NT2/D1 (cell line): Measurements from ENCODE around the gene ACTR3.

ENCODE experiments used
- DNase-seq: peaks from one replicate; pipeline ENCODE4 v3.0.0-alpha.2; 2011; ENCODE audit warnings: low read depth, low spot score
- H3K27me3 ChIP-seq: 2 replicates; pipeline ENCODE4 v1.6.0; 2011; ENCODE audit warnings: mild to moderate bottlenecking; ENCODE audit not compliant: insufficient read length, insufficient read depth
- H3K36me3 ChIP-seq: 2 replicates; pipeline ENCODE4 v1.6.1; 2011; ENCODE audit warnings: mild to moderate bottlenecking, low read length, mixed read lengths; ENCODE audit not compliant: insufficient read depth, insufficient read length
- H3K4me1 ChIP-seq: 2 replicates; pipeline ENCODE4 v1.5.1; 2011; ENCODE audit not compliant: insufficient read depth, insufficient read length
- H3K4me3 ChIP-seq: 2 replicates; pipeline ENCODE4 v1.5.1; 2011; ENCODE audit warnings: low read depth; ENCODE audit not compliant: insufficient read length
- H3K9ac ChIP-seq: 2 replicates; pipeline ENCODE4 v1.6.0; 2011; ENCODE audit warnings: low read depth; ENCODE audit not compliant: insufficient read length
- H3K9me3 ChIP-seq: 2 replicates; pipeline ENCODE4 v1.5.1; 2011; ENCODE audit warnings: mild to moderate bottlenecking, low read length; ENCODE audit not compliant: insufficient read depth
- SUZ12 ChIP-seq: IDR thresholded peaks from 2 replicates; pipeline ENCODE4 v1.6.1; 2011; ENCODE audit not compliant: insufficient read length, insufficient read depth; ENCODE audit errors: extremely low read depth
- YY1 ChIP-seq: IDR thresholded peaks from 2 replicates; pipeline ENCODE4 v1.6.1; 2011; ENCODE audit not compliant: insufficient read length, insufficient read depth
- ZNF274 ChIP-seq: IDR thresholded peaks from 2 replicates; pipeline ENCODE4 v1.6.1; 2011; ENCODE audit warnings: mild to moderate bottlenecking, low read depth, low read length

ACTR3 gene

DNA sequence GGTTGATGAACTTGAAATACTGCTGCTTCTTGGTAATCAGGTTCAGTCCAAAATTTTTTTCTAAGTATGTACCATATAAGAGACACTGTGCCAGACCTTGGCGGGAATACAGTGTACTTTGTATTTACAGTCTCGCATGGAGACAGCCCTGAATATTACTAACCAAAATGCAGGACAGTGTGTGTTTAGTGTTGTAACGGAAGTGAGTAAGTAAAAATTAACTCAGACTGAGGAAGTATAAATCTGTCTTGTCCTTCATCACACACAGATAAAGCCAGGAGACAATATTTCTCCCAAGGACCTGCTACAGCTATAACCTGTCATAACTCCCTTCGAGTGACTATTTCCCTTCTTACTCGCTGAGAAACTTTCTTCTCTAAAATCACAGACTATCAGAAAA lies 76.9 kb downstream of the ACTR3 start:
- no peak for DNase-seq
- Histone ChIP-seq H3K9ac (no peak overlapping the region), H3K9me3 (no peaks in the 10 kb centered on the region), H3K27me3 (no peaks in the 10 kb centered on the region), H3K4me3 (no peak overlapping the region), H3K4me1 (no peaks in the 10 kb centered on the region), H3K36me3 (no peaks in the 10 kb centered on the region)
- TF ChIP-seq ZNF274 = no peak
- no peak for TF ChIP-seq YY1
- no peak for TF ChIP-seq SUZ12

DNA sequence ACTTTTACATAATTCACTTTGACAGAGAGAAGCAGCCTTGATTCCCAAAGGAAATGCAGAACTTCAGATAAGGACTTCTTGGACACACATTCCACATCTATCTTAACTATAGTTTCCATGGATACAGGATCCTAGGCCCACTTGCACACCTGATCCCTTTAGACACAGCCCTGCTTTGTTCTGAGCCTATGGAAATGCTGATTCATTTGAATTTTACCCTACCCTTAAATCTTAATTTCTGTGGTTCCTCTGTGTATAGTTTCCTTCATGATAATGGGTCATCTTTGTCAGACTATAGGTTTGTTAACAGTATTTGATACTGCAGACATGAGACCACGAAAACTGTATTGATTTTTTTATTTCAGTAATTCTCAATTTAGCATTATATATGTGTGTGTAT lies 77.4 kb downstream of the ACTR3 start:
- H3K9ac ChIP-seq = no peak overlapping the region
- H3K4me1 ChIP-seq = no peaks in the 10 kb centered on the region
- TF ChIP-seq YY1 (no peak), ZNF274 (no peak), SUZ12 (no peak)
- no peaks in the 10 kb centered on the region for H3K36me3 ChIP-seq
- no peak overlapping the region for H3K4me3 ChIP-seq
- H3K9me3 ChIP-seq = no peaks in the 10 kb centered on the region
- no peaks in the 10 kb centered on the region for H3K27me3 ChIP-seq
- no peak for DNase-seq

DNA sequence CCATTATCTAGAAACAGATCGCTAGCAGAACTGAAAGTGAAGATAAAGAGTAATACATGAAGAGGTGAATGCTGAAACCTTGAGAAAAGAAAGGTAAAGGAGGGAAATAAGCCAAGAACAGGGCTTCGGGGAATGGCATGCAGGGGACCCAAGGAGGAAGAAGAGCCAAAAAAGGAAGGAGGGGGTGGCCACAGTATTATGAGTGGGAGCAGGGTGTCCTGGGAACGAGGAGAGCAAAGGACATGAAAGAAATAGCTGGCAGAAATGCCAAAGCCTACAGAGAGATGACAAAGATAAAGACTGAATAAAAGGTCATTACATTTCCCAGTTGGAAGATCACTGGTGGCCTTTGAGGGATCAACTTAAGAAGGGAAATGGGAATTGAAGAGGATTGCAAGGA lies 82.9 kb downstream of the ACTR3 start:
- no peak for DNase-seq
- Histone ChIP-seq H3K9me3 (peaks cover 5% of the 10 kb centered on the region; the same call in 1 of the 2 replicates), H3K4me3 (no peak overlapping the region), H3K27me3 (no peaks in the 10 kb centered on the region), H3K36me3 (no peaks in the 10 kb centered on the region), H3K9ac (no peak overlapping the region), H3K4me1 (peaks cover 5% of the 10 kb centered on the region)
- TF ChIP-seq ZNF274 = no peak
- no peak for TF ChIP-seq YY1
- TF ChIP-seq SUZ12 = no peak

DNA sequence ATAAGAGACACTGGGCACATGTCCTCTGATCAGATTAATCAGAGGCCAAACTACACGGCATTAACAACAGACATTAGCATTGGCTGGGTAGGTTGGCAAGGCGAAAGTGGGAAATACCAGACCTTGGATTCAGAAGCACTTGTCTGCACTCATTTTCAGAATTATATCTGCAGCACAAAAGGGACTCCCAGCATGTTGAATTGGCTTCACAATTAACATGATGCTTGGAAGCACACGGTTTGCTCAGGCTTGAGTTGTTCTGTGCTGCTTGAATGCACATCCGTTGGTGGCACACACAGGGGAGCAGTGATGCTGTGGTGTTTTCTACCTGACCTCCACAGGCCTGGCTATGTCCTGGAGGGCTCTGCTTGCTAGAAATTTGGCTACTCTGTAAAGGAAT lies 83.9 kb downstream of the ACTR3 start:
- no peak overlapping the region for H3K9ac ChIP-seq
- H3K4me1 ChIP-seq = peaks cover 5% of the 10 kb centered on the region
- TF ChIP-seq YY1 = no peak
- TF ChIP-seq SUZ12 = no peak
- no peak for TF ChIP-seq ZNF274
- peaks cover 8% of the 10 kb centered on the region; the same call in 1 of the 2 replicates for H3K9me3 ChIP-seq
- H3K36me3 ChIP-seq = no peaks in the 10 kb centered on the region
- no peaks in the 10 kb centered on the region for H3K27me3 ChIP-seq
- no peak overlapping the region for H3K4me3 ChIP-seq
- no peak for DNase-seq

DNA sequence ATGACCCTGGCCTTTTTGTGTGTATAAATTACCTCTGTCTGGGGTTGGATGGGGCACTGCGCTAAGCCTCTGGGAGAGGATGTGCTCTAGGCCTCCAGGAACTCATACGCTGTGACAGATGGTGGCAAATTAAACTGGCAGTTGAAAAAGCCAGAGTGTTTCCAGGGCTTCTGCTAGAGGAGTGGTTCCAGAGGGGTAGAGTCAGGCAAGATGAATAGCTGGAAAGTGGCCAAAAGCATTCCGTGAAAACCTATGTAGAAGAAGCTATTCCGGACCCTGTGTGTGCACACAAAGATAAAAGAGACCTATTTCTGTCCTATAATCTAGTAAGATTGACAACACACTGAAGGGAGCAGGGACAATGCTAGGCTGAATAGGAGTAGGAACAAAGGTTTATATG lies 84.8 kb downstream of the ACTR3 start:
- H3K4me1 ChIP-seq = peaks cover 5% of the 10 kb centered on the region
- H3K27me3 ChIP-seq = no peaks in the 10 kb centered on the region
- no peak overlapping the region for H3K9ac ChIP-seq
- TF ChIP-seq YY1 (no peak), ZNF274 (no peak)
- no peak overlapping the region for H3K4me3 ChIP-seq
- H3K9me3 ChIP-seq = peaks cover 17% of the 10 kb centered on the region; the same call in 1 of the 2 replicates
- no peaks in the 10 kb centered on the region for H3K36me3 ChIP-seq
- no peak for DNase-seq

DNA sequence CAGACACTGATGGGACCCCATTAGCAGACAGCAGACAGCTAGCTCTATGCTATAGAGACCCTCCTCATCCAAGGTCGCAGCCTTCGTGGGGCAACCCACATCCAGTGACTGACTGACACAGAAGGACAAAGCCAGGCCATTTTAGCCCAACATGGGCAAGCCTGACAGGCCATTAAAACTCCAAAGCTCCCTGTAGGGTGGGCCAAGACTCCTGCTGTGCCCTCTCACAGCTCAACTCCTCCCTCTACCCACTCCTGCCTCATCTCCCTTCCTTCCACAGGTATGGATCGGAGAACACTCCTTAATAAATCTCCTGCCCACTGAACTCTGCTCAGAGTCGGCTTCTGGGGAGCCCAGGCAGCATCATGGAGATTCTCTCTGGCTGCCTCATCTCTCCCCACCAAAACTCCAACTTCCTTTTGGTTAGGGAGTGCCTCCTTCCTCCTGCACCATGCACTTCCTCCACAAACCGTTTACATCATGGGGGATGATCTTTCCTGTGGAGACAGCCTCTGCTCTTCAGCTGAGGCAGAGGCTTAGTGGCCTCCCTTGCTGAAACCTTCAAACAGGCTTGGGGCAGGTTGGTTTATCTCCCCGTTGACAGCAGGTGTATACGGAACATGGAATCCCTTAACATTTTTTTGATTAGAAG lies 86.5 kb downstream of the ACTR3 start:
- H3K4me3 ChIP-seq = no peak overlapping the region
- DNase-seq = no peak
- no peak overlapping the region for H3K9ac ChIP-seq
- no peaks in the 10 kb centered on the region for H3K36me3 ChIP-seq
- H3K27me3 ChIP-seq = no peaks in the 10 kb centered on the region
- peaks cover 24% of the 10 kb centered on the region; the same call in 1 of the 2 replicates for H3K9me3 ChIP-seq
- TF ChIP-seq YY1 = no peak
- TF ChIP-seq SUZ12 = no peak
- no peak for TF ChIP-seq ZNF274
- peaks cover 5% of the 10 kb centered on the region for H3K4me1 ChIP-seq

DNA sequence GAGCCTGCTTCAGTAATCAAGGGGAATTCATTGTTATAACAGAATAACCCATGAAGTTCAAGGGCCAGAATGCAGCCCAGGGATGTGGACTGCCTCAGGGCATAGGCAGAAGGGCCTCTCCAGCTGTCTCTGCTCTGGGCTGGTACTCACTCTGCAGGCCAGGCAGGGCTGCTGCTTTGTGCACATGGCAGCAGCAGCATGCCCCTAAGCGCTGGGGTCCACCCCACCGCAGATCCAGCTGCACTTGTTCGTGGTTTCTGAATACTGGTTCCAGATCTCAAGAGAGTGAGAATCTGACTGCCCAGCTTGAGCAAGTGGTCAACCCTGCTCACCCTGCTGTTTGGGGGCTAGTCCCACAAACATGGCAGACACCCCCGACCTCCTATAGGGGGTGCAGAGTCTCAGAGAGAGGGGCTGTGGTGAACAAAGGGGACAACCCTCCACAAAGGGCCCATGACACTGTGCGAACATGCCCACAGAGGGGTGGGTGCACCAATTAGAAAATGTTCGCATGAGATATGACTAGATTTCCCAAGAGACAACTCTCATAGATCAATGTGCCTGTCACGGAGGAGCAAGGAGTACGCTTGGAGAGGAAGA lies 87.3 kb downstream of the ACTR3 start:
- Histone ChIP-seq H3K4me1 (peaks cover 5% of the 10 kb centered on the region), H3K9me3 (peaks cover 24% of the 10 kb centered on the region; the same call in 1 of the 2 replicates), H3K36me3 (no peaks in the 10 kb centered on the region), H3K4me3 (no peak overlapping the region), H3K27me3 (no peaks in the 10 kb centered on the region), H3K9ac (no peak overlapping the region)
- no peak for DNase-seq
- TF ChIP-seq SUZ12 = no peak
- TF ChIP-seq YY1 = no peak
- TF ChIP-seq ZNF274 = no peak
